ENCODE results near the gene METTL24.
"Not testable (repeated sequence)": the region's sequence is repeated elsewhere in the genome, so short reads cannot be mapped to it uniquely, and the experiment has no call there.

Gene METTL24

DNA sequence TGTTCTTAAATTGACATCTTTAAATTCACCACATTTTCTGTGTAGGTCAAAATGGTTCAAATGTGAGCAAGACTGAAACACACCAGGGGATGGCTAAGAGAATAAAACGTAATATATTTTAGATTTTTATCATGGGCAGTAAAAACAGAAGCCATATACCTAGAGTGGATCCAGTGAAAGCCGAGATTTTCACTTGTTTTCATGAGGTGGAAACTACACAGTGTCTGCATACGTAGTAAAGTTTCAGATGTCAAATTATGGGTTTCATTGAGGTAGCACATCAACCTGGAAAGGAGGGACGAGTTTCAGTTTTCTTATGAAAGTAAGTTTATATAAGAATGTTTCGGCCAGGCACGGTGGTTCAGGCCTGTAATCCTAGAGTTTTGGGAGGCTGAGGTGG, 25.9 kb downstream of the METTL24 start:
- DNase-seq: no peak

DNA sequence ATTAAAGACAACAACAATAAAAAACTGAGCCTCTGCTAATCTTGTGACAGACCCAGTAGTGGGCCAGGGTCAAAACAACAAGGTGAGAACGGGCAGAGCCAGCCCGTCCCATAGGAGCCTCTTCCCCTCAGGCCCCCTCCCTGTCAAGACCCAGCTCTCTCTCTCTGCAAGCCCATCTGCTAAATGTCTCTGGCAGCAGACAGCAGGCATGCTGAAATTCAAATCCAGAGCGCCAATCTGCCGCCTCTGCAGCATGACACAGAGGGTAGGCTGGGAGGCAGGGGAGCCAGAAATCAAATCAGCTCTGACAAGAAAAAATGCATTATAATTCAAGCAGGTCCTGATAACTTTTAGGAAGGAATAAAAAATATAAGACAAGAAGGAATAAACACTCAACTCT, 26.3 kb downstream of the METTL24 start:
- no peak for DNase-seq

DNA sequence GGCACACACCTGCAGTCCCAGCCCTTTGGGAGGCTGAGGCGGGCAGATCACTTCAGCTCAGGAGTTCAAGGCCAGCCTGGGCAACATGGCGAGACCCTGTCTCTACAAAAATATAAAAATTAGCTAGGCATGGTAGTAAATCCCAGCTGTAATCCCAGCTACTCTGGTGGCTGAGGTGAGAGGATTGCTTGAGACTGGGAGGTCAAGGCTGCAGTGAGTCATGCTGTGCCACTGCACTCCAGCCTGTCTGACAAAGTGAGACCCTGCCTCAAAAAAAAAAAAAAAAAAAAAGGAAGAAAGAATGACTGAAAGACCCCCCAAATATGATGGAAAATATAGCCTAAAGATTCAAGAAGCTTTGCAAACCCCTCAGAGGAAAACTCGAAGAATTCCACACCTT, 26.8 kb downstream of the METTL24 start:
- DNase-seq: no peak

DNA sequence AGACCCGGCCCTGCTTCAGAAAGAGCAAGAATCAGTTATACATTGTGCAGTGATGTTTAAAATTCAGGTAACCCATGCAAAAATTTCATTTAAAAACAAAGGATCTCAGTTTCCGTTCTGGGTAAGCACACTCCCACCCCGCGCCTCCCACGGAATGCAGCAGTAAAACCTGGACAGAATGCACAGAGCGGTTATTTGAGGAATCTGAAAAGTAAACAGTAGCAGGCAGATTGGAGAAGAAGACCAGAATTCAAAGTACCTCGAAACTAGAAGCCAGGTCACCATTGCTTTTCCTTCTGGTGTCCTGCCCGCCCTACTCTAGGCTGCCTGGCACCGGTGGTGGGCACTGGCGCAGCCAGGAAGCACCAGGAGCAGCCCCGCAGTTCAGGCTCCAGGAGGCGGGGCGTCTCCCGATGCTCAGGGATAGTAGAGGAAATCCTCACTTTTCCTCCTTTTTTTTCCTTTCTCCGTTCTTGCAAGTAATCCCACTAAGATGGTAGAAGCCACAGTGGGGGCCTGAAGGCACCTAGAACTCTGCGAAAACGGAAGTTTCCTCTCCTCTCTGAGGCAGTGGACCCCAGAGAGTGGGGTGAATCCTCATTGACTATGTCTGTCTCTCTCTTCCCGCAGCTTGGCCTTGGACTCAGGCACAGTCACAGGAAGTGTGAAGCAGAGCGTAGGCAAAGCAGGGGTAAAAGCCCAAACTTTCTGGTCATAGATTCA, 28.3 kb downstream of the METTL24 start:
- DNase-seq: no peak

- no peak for DNase-seq
Measured at GRCh38 chr6:110329348-110329713, 28.8 kb downstream of the METTL24 start.

GRCh38 chr6:110328259-110328658, 29.9 kb downstream of the METTL24 start:
- no peak for DNase-seq

- DNase-seq: no peak
Measured at GRCh38 chr6:110327391-110327790, 30.8 kb downstream of the METTL24 start.

- no peak for DNase-seq
Measured at GRCh38 chr6:110326609-110327008, 31.5 kb downstream of the METTL24 start.

DNA sequence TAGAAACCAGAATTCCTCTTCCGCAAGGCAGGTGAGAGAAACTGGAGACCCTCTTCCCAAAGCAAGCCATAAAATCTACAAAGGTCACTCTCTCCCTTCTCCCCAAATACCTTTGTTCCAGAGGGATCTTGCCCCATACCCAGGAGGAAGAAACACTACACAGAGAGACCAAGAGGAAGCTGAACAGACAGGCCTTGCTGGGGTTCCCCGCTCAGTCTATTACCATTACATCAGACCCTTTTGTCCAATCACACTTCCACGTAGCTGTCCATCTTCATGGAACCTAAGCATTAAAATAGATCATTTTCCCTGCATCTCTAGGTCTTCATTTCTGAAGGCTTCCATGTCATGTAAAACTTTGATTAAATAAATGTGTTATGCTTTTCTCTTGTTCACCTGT, 32.1 kb downstream of the METTL24 start:
- DNase-seq: no peak

DNA sequence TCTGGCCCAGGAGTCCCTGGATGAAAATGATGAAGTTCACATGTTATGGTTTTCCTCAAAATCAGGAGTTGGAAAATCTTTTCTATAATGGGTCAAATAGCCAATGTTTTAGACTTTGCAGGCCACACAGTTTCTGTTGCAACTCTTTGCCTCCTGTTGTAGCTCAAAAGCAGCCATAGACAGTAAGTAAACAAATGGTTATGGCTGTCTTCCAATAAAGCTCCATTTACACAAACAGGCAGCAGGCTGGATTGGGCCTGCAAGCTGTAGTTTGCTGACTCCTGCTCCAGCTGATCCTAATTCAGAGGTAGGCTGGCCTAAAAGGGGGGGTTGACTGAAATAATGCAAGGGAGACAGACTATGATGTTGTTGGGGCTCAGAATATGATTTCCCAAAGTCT, 33.0 kb downstream of the METTL24 start:
- DNase-seq: no peak

DNA sequence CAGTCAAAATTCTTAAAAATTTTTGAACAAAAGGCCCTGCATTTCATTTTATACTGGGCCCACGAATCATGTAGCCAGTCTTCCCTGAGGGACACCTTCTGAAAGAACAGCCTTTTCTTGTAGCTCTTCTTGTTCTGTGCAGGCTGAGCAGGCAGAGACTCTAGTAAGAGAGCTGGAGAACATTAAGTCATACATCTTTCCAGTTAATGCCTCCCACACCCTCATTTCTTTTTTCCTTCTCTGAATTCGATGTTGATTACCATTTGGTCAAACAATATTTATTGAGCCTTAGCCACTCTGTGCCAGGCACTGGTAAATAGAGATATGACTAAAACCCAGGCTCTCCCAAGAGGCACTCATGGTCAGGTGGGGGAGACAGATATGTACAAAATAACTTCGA, 33.6 kb downstream of the METTL24 start:
- no peak for DNase-seq

DNA sequence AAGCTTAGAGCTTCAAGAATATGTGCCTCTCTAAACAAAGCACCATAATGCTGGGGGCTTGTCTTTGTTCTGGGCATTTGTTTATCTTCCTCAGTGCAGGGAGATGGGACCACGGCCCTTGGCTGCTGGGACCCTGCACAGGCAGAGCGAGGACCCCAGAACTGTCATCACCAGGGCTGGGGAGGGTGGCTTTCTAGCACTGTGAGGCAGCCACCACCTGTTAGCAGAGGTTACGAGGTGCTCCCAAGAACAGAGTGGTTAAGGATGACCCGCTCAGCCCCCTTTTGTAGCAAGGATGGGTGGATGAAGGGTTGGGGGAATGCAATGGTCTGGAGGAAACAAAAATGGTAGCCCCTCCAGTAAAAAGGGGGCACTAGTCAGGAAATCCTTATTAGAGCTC, 34.9 kb downstream of the METTL24 start:
- no peak for DNase-seq

- DNase-seq: no peak
Measured at GRCh38 chr6:110322874-110323242, 35.3 kb downstream of the METTL24 start.

GRCh38 chr6:110322151-110322873, 35.8 kb downstream of the METTL24 start:
- no peak for DNase-seq

DNA sequence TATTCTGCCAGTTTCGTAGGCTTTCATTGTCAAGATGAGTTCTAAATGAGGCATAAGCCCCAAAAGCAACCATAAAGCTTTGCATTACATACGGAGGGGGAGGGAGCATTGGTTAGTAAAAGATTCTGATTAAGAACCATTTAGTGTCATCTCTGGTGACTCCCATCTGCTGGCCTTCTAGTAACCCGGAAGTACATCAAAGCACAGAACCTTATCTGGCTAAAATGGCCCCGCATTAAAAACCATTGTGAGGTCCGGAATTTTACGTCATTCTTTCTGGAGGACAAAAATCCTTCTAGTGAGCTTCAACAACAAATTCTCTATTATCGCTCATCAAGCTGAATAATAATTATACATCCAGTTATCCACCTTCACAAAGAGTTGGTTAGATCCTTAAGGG, 37.8 kb downstream of the METTL24 start:
- no peak for DNase-seq

DNA sequence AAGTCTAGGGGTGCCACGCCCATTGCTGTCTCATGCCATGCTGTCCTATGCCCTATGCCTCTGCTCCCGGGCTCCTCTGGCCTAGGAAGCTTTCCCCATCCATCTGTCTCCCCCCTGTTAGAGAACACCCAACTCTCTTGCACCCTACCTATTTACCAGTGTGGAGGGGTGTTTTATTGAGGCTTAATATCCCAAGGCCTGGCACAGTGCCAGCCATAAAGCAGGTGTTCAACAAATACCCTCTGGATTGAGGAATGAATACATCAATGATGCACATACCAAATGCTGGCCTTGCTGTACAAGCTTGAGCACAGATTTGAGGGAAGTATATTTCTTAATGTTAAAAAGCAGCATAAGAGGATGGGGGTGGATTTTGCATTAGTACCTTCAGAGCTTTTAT, 38.3 kb downstream of the METTL24 start:
- no peak for DNase-seq

DNA sequence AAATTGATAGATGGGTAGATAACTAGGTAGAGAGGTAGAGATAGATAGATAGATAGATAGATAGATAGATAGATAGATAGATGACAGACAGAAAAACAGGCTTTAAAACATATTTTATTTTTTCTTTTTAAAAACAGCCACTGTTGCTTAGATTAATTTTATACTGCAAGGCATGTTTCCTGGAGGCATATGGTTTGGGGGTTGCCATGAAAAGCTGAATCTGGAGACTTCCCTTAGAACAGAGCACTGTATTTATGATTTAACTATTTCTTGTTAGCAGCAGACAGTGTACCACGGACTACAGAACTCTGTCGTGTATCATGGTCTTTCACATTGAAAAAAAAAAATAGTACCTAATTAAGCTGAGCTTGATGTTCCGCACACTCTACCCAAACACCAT, 38.8 kb downstream of the METTL24 start:
- DNase-seq: no peak

DNA sequence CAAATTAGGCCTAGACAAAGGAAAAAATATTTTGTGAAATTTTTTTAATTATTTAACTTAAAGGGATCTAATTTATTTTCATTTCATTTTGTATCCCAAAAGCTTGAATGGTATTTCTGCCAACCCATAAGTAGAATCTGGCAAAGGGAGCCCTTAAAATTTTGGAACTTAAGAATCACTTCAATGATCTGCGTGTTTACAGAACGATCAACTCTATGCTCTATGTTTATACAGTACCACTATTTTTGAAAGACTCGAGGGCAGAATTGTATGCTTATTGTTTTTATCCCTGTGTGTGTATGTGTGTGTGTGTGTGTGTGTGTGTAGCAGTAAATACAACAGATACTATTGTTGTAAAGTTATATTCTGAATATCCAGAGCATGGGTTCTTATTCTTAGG, 39.2 kb downstream of the METTL24 start:
- no peak for DNase-seq

GRCh38 chr6:110317646-110318045, 40.5 kb downstream of the METTL24 start:
- DNase-seq: no peak

DNA sequence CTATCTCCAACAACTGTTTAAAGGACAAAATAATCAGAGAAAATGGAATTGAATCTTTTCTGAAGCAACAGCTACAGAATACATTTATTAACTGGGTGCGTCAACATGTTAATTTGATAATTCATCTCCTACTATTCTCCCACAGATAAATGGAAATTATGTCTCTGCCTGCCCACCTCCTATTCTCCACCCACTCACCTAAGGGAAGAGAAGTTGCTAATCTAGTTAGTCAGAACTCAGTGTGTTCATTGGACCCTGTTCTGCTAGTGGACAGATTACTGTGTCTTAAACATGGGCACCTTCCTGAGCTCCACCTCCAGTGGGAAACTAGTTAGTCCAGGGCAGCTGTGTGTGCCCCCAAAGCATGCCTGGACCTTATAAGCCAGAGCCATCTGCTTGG, 41.0 kb downstream of the METTL24 start:
- no peak for DNase-seq

DNA sequence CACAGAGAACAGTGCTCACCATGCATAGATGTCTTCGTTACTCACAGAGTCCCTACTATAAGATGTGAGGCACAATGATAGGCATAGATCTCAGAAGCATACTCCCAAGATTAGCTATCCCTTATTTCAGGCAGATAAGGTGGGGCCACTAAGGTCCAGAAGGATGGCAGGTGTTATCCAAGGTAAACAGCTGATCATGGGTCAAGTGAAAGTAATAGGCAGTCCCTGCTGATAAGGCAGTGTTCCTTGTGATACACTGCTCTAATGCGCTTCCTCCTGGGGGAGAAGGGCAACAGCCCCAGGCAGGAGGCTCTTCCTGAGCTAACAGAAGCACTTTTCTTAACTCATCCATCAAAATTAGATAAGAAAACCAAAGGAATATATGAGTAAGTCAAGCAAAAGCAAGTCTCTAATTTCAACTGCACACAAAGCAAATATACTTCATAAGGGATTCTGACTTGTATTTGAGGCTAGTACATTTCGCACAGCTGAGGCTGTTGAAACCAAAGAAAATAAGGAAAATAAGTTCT, 42.2 kb downstream of the METTL24 start:
- no peak for DNase-seq

DNA sequence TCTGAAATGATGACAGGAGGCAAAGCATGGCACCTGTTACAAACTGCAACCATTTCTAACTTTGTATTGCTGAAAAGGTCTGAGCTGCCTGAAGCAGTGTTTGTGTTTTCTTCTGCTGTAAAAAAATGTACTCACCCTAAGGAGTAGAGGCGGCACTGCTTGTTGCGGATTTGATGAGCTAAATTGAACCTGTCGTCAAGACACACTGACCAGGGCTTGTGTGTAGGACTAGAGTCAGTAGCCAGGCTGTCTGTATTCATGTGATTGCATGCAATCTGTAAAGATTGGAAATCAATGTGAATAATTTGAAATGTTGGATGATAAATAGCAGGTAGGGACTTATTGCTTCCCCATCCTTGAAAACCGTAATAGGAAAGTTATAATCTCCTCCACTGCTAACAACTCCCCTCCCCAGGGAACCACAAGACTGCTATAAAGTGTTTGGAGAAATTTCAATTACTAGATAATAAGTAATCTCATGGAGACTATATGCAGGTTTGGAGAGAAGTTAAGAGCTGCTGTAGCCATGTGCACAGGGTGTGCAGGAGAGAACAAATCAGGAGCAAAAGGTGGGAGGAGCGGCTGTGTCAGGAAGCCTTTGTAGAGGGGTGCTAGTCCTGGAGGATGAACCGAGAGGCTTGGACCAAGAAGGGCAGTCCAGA, 42.8 kb downstream of the METTL24 start:
- no peak for DNase-seq

DNA sequence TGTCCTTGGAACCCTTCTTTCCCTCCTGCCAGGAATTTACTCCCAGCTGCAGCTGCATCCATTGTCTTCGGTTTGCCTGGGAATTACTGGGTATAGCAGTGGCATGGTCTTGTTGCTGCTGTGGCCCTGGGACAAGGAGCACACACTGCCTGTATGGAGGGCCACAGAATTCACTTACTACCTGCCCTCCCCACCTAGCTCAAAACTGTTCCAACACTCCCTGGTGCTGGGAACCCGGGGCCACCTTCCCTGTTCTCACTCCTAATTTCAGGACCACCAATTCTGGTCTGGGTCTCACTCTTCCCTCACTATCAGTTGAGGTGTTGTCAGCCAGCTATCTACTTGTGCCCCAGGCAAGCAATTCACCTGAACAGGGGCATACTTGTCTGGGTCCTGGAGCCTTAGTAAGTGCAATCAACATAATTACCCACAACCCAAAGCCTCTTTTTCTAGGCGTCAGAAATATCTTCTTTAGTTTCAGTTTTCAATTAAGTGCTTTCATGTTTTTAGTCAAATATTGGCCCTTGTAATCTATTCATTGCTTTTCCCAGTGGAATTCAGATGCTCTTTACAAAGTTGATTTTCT, 47.2 kb downstream of the METTL24 start:
- no peak for DNase-seq

- DNase-seq: not testable (repeated sequence)
Measured at GRCh38 chr6:110309432-110309831, 48.7 kb downstream of the METTL24 start.
